GM21619 (cell line): Measurements from ENCODE around the gene FOXN3.
"Not testable (repeated sequence)": the region's sequence is repeated elsewhere in the genome, so short reads cannot be mapped to it uniquely, and the experiment has no call there.

Experiments used
- ATAC-seq: cut with Tn5 transposase; IDR thresholded peaks from one replicate; pipeline ENCODE4 v1.9.1; 2021; ENCODE audit not compliant: unreplicated experiment

The FOXN3 gene

GRCh38 chr14:89255852-89256251, 161.2 kb downstream of the FOXN3 start:
- ATAC-seq = no peak

DNA sequence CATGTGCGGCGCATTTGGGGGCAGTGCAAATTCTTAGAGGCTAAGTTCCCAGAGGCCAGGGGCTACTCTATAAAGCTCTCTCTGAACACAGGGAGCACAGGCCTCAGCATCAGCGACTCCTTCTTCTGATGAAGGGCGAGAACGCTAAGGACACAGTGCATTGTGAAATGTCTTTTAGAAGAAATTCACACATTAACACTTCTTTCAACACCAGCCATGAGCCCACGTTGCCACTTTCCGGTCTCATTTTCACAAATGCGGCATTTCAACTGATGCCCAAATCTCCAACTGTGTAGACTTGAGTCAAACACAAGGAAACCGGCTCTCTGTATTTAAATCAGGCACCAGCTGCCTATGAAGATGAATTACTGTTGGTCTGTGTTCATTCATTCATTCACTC, 162.0 kb downstream of the FOXN3 start:
- no peak for ATAC-seq

DNA sequence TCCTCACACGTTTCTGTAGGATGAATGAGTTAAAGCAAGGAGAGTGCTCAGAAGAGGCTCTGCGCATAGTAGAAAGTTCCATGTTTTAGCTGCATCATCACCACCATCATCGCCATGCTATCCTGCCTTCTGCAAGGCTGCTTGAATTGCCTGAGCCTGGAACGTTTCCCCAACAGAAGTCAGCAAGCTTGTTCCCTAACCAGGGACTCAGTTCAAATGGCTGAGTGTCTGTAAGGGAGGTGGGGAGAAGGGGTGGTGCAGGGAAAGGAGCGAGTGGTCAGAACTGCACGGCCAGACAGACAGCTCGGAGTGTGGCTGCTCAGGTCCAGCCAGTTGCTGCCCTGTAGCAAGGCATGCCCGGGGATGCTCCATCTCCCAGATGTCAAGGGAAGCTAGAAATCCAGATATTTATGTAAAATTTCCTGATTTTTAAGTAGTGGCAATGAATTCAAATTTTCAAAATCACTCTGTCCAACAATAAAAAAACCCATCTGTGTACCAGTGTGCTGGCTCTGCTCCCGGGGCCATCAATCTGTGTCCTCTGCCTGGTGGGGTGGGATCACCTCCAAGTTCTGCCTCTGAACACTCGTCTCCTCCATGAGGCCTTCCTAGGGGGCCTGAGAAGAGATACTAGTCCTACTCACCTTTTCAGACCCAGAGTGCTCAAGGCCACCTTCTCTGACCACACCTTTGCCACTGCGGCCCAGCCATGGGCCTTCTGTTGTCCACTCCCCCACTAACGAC, 162.7 kb downstream of the FOXN3 start:
- ATAC-seq = no peak

GRCh38 chr14:89252887-89253532, 164.0 kb downstream of the FOXN3 start:
- ATAC-seq = no peak

DNA sequence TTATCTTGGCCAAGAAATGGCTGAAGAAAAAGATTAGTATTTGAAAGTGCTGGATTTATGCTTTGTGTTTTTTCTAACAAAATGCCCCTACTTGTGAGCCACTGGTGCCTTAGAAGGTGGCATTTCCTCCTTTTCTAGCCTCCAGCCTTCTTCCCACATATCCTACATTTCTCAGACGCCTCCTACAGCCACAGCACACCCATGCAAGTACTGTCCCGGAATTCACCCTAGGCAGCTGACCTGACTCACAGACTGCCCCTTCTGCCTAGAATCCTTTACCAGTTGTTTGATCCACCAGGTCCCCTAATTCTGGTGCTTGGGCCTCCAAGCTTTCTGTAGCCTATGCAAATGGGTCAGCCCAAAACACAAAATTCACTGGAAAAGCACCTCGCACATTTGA, 166.0 kb downstream of the FOXN3 start:
- no peak for ATAC-seq

- not testable (repeated sequence) for ATAC-seq
These were observed 166.4 kb downstream of the FOXN3 start for GRCh38 chr14:89250655-89250975.

DNA sequence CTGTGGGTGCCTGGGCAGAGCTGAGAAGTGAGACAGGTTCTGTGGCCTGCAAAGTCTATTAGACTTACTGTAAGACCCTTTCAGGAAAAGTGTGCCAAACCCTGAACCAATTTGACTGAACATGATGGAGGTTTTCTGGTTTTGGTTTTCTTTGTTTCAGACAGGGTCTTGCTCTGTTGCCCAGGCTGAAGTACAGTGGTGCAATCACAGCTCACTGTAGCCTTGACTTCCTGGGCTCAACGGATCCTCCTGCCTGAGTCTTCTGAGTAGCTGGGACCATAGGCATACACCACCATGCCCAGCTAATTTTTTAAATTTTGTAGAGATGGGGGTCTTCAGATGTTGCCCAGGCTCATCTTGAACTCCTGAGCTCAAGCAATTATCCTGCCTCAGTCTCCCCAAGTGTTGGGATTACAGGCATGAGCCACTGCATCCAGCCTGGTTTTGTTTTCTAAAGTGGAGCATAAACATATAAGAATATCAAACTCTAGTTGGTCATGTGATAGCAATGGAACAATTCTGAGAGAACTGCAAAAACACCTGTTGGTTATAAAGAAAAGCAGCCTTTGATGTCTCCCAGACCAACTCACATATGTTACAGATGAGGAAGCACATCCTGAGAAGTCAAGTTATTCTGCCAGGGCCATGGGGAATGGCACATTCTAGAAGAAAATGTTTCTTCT, 166.9 kb downstream of the FOXN3 start:
- ATAC-seq = no peak

DNA sequence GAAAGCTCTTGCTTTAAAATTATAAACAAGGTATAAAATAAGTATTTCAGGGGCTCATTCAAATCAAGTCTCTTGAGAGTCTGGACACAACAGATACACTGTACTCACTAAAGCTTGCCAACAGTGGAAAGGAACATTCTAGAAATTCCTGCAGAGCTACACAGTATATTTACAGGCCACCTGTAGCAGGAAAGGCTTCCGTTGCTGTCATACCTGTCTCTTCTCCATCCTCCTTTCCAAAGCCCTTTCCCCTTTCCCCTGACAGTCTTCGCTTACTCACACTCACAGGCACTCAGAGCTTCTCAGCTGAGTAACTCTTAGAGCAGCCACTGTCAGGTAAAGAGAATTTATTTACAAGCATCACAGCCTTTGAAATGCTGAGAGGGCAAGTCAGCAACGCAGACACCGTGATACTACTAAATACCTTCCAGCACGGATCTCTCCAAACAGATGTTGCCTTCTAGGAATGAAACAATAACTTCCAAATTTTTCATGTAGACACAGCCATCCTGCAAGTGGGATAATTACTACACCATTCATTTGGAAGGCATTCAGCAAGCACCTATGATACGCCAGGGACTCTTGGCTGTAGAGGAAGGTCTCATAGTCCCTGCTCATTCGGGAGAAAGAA, 167.9 kb downstream of the FOXN3 start:
- ATAC-seq = no peak

DNA sequence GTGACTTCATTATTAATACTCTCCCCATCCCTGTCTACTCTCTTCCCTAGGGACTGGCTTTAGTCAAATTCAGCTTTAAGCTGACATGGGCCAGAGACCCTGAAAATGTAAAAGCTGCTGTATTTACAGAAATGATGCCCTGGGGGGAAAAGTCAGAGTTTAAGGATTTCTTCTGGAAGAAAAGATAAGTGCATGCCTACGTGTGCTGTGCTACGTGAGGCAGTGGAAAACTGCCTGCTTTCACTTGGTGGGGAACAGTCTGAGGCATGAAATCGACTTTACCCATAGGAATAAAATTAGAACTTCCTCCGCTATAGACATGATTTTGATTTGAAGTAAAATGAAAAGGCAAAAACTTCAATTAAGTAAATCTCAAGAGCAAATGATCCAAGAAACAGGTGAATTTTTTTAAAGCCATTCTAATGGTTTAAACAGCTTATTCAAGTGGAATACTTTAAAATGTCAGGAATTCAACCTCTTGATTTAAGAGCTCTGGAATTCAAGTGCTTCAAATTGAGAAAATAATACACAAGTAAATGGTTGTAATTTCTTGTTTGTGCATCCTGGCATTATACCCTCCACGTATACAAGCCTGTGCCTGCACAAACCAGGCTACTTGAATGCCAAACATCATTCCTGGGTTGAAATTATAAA, 168.5 kb downstream of the FOXN3 start:
- ATAC-seq = no peak

DNA sequence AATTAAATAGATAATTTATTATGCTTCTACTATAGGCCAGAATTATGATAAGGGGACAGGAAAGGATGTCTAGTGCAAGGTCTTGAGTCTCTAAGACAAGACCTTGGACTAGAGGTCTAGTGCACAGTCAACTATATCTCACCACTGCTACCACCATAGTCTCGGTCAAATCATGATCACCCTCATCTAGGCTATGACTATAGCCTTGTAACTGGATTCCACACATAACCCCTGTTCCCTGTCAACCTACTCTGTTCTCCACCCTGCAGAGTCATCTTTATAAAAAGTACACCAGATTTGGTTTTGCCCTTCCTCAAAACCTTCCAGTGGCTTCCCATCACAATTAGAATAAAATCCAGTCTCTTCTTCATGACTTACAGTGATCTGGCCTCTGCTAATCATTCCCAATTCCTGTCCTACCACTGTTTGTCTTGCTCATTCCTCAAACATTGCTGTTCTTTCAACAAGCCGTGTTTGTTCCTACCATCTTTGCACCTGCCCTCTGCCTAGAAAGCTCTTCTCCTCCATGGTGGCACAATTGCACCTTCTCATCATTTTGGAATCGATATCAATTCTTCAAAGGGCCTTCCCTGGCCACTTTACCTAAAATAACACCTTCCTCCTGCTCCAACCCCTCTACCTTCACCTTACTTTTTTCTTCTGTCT, 169.4 kb downstream of the FOXN3 start:
- ATAC-seq = no peak

GRCh38 chr14:89246290-89246689, 170.7 kb downstream of the FOXN3 start:
- ATAC-seq = no peak

GRCh38 chr14:89245802-89246201, 171.2 kb downstream of the FOXN3 start:
- no peak for ATAC-seq

- ATAC-seq = no peak
These were observed 172.3 kb downstream of the FOXN3 start for GRCh38 chr14:89244720-89245119.

DNA sequence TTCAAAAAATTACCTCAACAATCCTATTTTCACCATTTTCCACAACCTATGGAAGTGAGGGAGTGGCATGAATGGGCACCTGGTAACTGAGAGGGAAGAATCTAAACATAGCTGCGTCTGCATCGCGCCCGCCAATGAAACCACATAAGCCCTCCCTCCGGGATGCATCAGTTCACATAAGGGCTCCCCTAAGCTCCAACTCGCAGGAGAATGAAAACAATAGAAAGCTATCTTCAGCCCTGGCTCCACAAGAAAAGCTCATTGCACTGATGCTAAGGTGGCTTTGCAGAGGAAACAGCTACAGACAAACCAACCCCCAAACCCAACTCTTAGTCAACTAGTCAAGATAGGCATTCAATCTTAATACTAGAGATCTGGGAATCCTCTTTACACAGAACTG, 173.3 kb downstream of the FOXN3 start:
- no peak for ATAC-seq

DNA sequence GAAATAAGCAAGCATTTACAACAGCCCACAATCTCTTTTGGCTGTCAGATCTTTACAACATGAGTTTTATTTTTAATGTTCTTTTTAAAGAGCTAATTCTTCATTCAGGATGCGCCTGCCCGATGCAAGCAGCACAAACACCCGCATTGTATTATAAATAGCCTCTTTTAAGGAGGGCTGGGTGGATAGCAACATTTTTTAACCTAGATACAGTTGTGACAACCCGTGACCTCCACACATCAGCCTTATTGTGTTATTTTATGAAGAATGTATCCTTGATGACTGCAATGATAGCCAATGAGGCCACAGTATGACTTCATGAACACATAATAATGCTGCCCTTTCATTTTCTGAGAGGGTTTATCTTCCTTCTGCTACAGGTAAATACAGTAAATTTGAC, 173.7 kb downstream of the FOXN3 start:
- no peak for ATAC-seq

DNA sequence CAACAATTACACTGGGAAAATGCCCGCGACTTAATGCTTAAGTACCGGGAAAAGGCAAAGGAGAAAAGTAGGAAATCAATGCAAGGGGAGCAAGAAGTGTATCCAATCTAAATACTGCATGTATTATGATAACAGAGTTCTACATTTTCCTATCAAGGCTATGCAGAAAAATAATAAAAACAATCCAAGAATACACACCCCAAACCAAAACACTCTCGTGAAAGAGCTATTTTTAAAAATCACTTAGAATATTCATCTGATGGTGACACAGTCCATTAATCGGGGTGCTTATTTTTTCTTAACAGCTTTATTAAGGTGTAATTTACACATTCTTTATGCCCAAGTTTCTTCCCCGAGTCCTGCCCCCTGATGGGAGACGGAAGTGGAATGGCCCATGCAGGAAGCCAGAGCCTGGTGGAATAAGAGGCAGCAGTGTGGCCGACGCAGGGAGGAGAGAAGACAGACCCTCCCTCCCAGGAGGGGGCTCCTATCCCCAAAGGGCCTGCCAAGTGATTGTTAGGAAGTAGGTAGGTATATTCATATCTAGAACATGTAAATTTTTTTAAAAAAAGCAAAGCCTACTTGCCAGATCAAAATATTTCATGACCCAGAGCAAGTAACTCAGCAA, 174.3 kb downstream of the FOXN3 start:
- no peak for ATAC-seq

GRCh38 chr14:89241934-89242651, 174.9 kb downstream of the FOXN3 start:
- no peak for ATAC-seq

DNA sequence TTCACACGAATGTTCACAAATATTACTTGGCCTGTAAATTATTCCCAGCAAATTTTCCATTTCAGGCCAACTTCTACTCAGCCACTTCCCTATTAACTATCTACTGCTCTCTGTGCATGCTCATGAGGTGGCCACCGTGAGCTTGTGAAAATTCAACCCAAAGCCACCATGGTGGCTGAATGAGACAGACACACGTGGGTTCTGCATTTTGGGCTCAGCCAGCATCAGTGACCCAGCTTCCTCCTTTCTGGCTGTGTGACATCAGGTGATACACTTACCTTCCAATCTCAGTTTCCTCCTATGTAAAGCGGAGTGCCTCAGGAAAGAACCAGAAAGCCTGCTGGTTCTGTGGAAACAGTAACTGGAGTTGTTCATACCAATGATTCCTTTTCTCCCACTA, 175.8 kb downstream of the FOXN3 start:
- no peak for ATAC-seq

GRCh38 chr14:89240414-89240813, 176.6 kb downstream of the FOXN3 start:
- no peak for ATAC-seq

GRCh38 chr14:89239023-89239422, 178.0 kb downstream of the FOXN3 start:
- ATAC-seq = no peak
